Measurements from ENCODE around the gene TFDP2.

DNA sequence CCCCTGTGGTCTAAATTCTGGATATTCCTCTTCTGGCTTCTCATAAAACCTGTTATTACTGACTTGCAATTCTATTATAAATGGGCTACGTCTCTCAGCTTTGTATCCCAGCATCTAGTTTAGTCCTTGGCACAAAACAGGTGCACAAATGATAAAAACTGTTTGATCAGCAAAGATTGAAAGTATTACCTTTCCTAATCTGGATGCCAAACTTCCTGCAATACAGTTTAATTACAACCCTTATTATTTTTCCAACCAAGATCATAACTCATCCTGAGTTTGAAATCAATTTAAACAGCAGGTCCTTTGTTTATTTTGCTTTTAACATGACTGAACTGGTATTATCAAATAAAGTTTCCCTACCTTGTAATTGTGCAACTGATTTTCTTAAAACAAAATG is 140.3 kb downstream of the TFDP2 start:
- TF ChIP-seq, protein P1, sequence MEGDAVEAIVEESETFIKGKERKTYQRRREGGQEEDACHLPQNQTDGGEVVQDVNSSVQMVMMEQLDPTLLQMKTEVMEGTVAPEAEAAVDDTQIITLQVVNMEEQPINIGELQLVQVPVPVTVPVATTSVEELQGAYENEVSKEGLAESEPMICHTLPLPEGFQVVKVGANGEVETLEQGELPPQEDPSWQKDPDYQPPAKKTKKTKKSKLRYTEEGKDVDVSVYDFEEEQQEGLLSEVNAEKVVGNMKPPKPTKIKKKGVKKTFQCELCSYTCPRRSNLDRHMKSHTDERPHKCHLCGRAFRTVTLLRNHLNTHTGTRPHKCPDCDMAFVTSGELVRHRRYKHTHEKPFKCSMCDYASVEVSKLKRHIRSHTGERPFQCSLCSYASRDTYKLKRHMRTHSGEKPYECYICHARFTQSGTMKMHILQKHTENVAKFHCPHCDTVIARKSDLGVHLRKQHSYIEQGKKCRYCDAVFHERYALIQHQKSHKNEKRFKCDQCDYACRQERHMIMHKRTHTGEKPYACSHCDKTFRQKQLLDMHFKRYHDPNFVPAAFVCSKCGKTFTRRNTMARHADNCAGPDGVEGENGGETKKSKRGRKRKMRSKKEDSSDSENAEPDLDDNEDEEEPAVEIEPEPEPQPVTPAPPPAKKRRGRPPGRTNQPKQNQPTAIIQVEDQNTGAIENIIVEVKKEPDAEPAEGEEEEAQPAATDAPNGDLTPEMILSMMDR (IDR thresholded peaks at IDR 0.05): no peak
- TF ChIP-seq POLR2A (IDR thresholded peaks at IDR 0.05): no peak
